CD8-positive, alpha-beta memory T cell (primary cell): Measurements from ENCODE around the gene ZNF169. TPM values are rescaled to one million over a fixed set of nuclear protein-coding genes. Genes with fewer than 3 reads are reported as not detected.
A peak's percentile ranks its signal among the peaks of the same experiment; 100 is the strongest.
"Not testable (repeated sequence)": the region's sequence is repeated elsewhere in the genome, so short reads cannot be mapped to it uniquely, and the experiment has no call there.

Experiments used
- CTCF ChIA-PET: fragments of 350-600 bp; sonication (Branson Sonifier 250); formaldehyde crosslinking; loops from one replicate; lab custom pipeline; 2021; ENCODE audit warnings: antibody characterized with exemption; lab: Charles Lee
- POLR2A ChIA-PET: fragments of 350-600 bp; sonication (Branson Sonifier 250); formaldehyde crosslinking; loops from one replicate; lab custom pipeline; 2021; ENCODE audit warnings: antibody characterized with exemption; lab: Charles Lee
- DNase-seq, 5 donors: peaks; one replicate each; pipeline versions ENCODE4 v3.0.0 to v3.0.0-alpha.2; 2020 to 2022; ENCODE audit warnings: mixed read lengths in 1 of 5
- H3K27ac ChIP-seq: one replicate; pipeline ENCODE4 v1.7.0; 2013; ENCODE audit warnings: low read depth, mild to moderate bottlenecking, low read length, moderate library complexity
- H3K27me3 ChIP-seq: 2 replicates; pipeline ENCODE4 v1.7.0; 2013; ENCODE audit warnings: low read length, mild to moderate bottlenecking; ENCODE audit not compliant: insufficient read depth, poor library complexity, severe bottlenecking
- H3K36me3 ChIP-seq: 2 replicates; pipeline ENCODE4 v1.7.0; 2013; ENCODE audit warnings: mild to moderate bottlenecking, low read length, moderate library complexity; ENCODE audit not compliant: insufficient read depth
- H3K4me1 ChIP-seq: 2 replicates; pipeline ENCODE4 v1.7.0; 2013; ENCODE audit warnings: mild to moderate bottlenecking, low read length, moderate library complexity; ENCODE audit not compliant: insufficient read depth
- H3K4me3 ChIP-seq: 2 replicates; pipeline ENCODE4 v1.7.0; 2013; ENCODE audit warnings: mild to moderate bottlenecking, low read length
- H3K9me3 ChIP-seq: 2 replicates; pipeline ENCODE4 v1.7.0; 2013; ENCODE audit warnings: mild to moderate bottlenecking, low read length
- H3K27ac Mint-ChIP-seq, 8 donors: one replicate each; pipeline ENCODE4 v1.8.0; 2020 to 2021; ENCODE audit warnings: mixed read lengths in 8 of 8, mild to moderate bottlenecking in 6 of 8, inconsistent platforms in 3 of 8, moderate library complexity in 3 of 8
- H3K27me3 Mint-ChIP-seq, 2 donors: one replicate each; pipeline ENCODE4 v1.8.0; 2020 to 2021; ENCODE audit warnings: mixed read lengths in 2 of 2, mild to moderate bottlenecking in 1 of 2, moderate library complexity in 1 of 2
- H3K36me3 Mint-ChIP-seq, 3 donors: one replicate each; pipeline ENCODE4 v1.8.0; 2020 to 2021; ENCODE audit warnings: mixed read lengths in 3 of 3, inconsistent platforms in 1 of 3, mild to moderate bottlenecking in 1 of 3
- H3K4me1 Mint-ChIP-seq, 3 donors: one replicate each; pipeline ENCODE4 v1.8.0; 2020 to 2021; ENCODE audit warnings: mixed read lengths in 3 of 3, inconsistent platforms in 1 of 3, mild to moderate bottlenecking in 1 of 3
- H3K4me3 Mint-ChIP-seq, 7 donors: one replicate each; pipeline ENCODE4 v1.8.0; 2020 to 2021; ENCODE audit warnings: mixed read lengths in 7 of 7, mild to moderate bottlenecking in 6 of 7, moderate library complexity in 4 of 7, inconsistent platforms in 2 of 7
- H3K9me3 Mint-ChIP-seq, 5 donors: one replicate each; pipeline ENCODE4 v1.8.0; 2020 to 2022; ENCODE audit warnings: mixed read lengths in 5 of 5, mild to moderate bottlenecking in 3 of 5, moderate library complexity in 2 of 5, inconsistent platforms in 1 of 5
- polyA plus RNA-seq: library from polyadenylated mRNA; unstranded; fragments of 300-500 nt; fragmentation: Illumina TruSeq; gene quantifications from one replicate; pipeline ENCODE4 v1.2.3, GENCODE V29; 2021
- total RNA-seq, 2 experiments: library from RNA; stranded (reverse); gene quantifications; one replicate each; pipeline ENCODE4 v1.2.3, GENCODE V29; 2021

Gene ZNF169
- 1 to 10 TPM; 5.3 to 6.3 TPM for total RNA-seq
- polyA plus RNA-seq = 3.8 TPM

GRCh38 chr9:94259077-94259862 is at the start of gene ZNF169:
TSS of gene ZNF169 (plus strand) at chr9:94259298. CDS start at chr9:94278813, 19,515 bp downstream.
- Histone ChIP-seq H3K27me3 (no peaks in the 10 kb centered on the region), H3K4me1 (peaks cover 9% of the 10 kb centered on the region), H3K9me3 (no peaks in the 10 kb centered on the region), H3K4me3 (peak within 1 kb of the TSS; percentile 98), H3K27ac (peak within 1 kb of the TSS; percentile 70), H3K36me3 (no peaks in the 10 kb centered on the region)
- peaks cover 3 to 27% (median 4%) of the 10 kb centered on the region in 3 donors for H3K36me3 Mint-ChIP-seq
- no peaks in the 10 kb centered on the region for H3K9me3 Mint-ChIP-seq
- H3K4me1 Mint-ChIP-seq = peaks cover 40 to 57% (median 45%) of the 10 kb centered on the region in 3 donors
- H3K4me3 Mint-ChIP-seq = peak within 1 kb of the TSS; percentile 98 to 100 (median 99)
- CTCF ChIA-PET = no interaction called here
- peaks cover 4 to 11% of the 10 kb centered on the region in 2 donors for H3K27me3 Mint-ChIP-seq
- peak within 1 kb of the TSS; percentile 69 to 98 (median 96) for H3K27ac Mint-ChIP-seq
- peak; percentile 77 to 89 (median 81) for DNase-seq
- POLR2A ChIA-PET = interaction anchor here (0.8 kb wide), 1 partner anchor 45 kb away, joined by 3 read pairs; no protein-coding TSS in a partner anchor

- POLR2A ChIA-PET = no interaction called here
- peaks cover 3 to 5% (median 4%) of the 10 kb centered on the region in 3 donors for H3K4me1 Mint-ChIP-seq
Measured at GRCh38 chr9:94210616-94211603, 48.2 kb upstream of the ZNF169 start.

GRCh38 chr9:94212091-94212490 is 47.0 kb upstream of the ZNF169 start:
- Histone ChIP-seq H3K4me3 (no peak overlapping the region), H3K27me3 (peaks cover 4% of the 10 kb centered on the region), H3K27ac (no peak overlapping the region), H3K36me3 (no peaks in the 10 kb centered on the region), H3K9me3 (no peaks in the 10 kb centered on the region), H3K4me1 (no peaks in the 10 kb centered on the region)
- no peaks in the 10 kb centered on the region for H3K36me3 Mint-ChIP-seq
- H3K4me1 Mint-ChIP-seq = peaks cover 3 to 5% (median 4%) of the 10 kb centered on the region in 3 donors
- H3K27me3 Mint-ChIP-seq = peaks cover 13 to 48% of the 10 kb centered on the region in 2 donors
- ChIA-PET CTCF (interaction anchor here (1.5 to 9.3 kb wide), 5 partner anchors 46 to 198 kb away, joined by 3 to 168 read pairs (median 4); no protein-coding TSS in a partner anchor), POLR2A (no interaction called here)
- DNase-seq = no peak
- H3K9me3 Mint-ChIP-seq = no peaks in the 10 kb centered on the region
- H3K4me3 Mint-ChIP-seq = no peak overlapping the region
- no peak overlapping the region for H3K27ac Mint-ChIP-seq

More at GRCh38 chr9:94210616-94211603, 48.2 kb upstream of the ZNF169 start:
- H3K36me3 ChIP-seq = no peaks in the 10 kb centered on the region
- peaks cover 4% of the 10 kb centered on the region for H3K27me3 ChIP-seq
- Mint-ChIP-seq H3K27ac (no peak overlapping the region), H3K9me3 (no peaks in the 10 kb centered on the region), H3K27me3 (peaks cover 13 to 40% of the 10 kb centered on the region in 2 donors), H3K4me3 (no peak overlapping the region), H3K36me3 (no peaks in the 10 kb centered on the region)
- H3K4me3 ChIP-seq = no peak overlapping the region
- no peaks in the 10 kb centered on the region for H3K4me1 ChIP-seq
- H3K9me3 ChIP-seq = no peaks in the 10 kb centered on the region
- no peak overlapping the region for H3K27ac ChIP-seq
- DNase-seq = no peak
- CTCF ChIA-PET = interaction anchor here (1.6 to 9.3 kb wide), 2 partner anchors 148 to 194 kb away, joined by 3 to 168 read pairs; no protein-coding TSS in a partner anchor

DNA sequence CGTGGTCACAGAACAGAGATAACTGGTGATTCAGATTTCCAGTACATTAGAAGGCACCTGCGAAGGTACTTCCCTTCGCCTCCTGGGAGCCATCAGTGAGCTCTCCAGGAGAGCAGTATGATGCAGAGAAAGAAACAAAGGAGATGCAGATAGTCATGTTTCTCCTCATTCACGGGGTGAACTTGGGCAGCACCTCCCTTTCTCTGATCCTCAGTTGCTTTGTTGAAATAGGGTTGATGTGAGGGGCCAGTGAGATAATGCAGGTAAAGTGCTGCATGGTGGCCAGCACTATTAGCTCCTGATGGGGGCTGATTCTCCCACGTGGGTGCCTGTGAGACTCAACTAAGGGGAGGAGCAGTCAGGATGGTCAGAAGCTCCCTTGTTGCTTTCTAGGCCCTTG is 46.6 kb upstream of the ZNF169 start:
- ChIA-PET CTCF (interaction anchor here (1.0 to 9.3 kb wide), 10 partner anchors 20 to 198 kb away, joined by 3 to 168 read pairs (median 4); no protein-coding TSS in a partner anchor), POLR2A (no interaction called here)
- Histone ChIP-seq H3K27ac (no peak overlapping the region), H3K4me1 (no peaks in the 10 kb centered on the region), H3K27me3 (peaks cover 4% of the 10 kb centered on the region), H3K9me3 (no peaks in the 10 kb centered on the region), H3K36me3 (no peaks in the 10 kb centered on the region), H3K4me3 (no peak overlapping the region)
- Mint-ChIP-seq H3K27me3 (peaks cover 12 to 47% of the 10 kb centered on the region in 2 donors), H3K4me3 (no peak overlapping the region), H3K4me1 (peaks cover 3 to 5% (median 4%) of the 10 kb centered on the region in 3 donors), H3K9me3 (no peaks in the 10 kb centered on the region), H3K36me3 (no peaks in the 10 kb centered on the region), H3K27ac (no peak overlapping the region)
- DNase-seq = no peak

DNA sequence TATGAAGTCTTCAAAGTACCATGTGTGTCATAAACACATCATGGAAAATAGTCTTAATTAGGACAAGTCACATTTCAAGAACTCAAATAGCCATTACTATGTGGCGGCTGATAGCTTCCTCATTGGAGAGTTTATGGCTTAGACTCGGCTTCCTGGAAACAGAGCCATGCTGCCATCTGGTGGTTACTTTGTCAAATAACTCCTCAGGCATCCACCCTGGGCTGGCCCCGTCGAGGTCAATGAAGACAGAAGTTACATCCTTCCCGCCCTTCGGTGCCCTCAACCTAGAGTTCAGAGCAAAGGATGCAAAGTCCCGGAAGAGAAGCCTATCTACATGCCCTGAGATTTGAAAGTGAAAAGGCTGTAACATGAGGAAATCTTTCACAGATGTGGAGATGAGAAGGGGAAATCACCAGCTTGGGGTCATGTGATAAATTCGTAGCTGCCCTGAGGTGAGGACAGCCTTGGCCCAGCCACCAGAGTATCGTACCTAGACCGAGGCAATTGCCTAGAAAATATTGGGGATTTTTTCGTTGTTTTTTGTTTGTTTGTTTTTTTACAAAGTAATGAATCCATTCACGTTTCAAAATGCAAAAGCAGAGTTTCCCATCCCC is 45.5 kb upstream of the ZNF169 start:
- Histone ChIP-seq H3K4me3 (no peak overlapping the region), H3K36me3 (no peaks in the 10 kb centered on the region), H3K4me1 (no peaks in the 10 kb centered on the region), H3K27me3 (peaks cover 4% of the 10 kb centered on the region), H3K27ac (no peak overlapping the region), H3K9me3 (no peaks in the 10 kb centered on the region)
- Mint-ChIP-seq H3K4me3 (no peak overlapping the region), H3K27me3 (peaks cover 13 to 51% of the 10 kb centered on the region in 2 donors), H3K4me1 (peaks cover 3 to 5% (median 4%) of the 10 kb centered on the region in 3 donors), H3K9me3 (no peaks in the 10 kb centered on the region), H3K36me3 (no peaks in the 10 kb centered on the region), H3K27ac (no peak overlapping the region)
- DNase-seq = peak; percentile 44 to 79 (median 63)
- ChIA-PET CTCF (interaction anchor here (1.0 to 9.3 kb wide), 18 partner anchors 9 to 200 kb away, joined by 3 to 168 read pairs (median 4); no protein-coding TSS in a partner anchor), POLR2A (interaction anchor here (0.6 kb wide), 1 partner anchor 92 kb away, joined by 3 read pairs; no protein-coding TSS in a partner anchor)

GRCh38 chr9:94222870-94223269 is 36.2 kb upstream of the ZNF169 start:
- no peaks in the 10 kb centered on the region for H3K9me3 ChIP-seq
- no peak for DNase-seq
- H3K4me1 Mint-ChIP-seq = no peaks in the 10 kb centered on the region
- H3K36me3 Mint-ChIP-seq = no peaks in the 10 kb centered on the region
- CTCF ChIA-PET = no interaction called here
- no peak overlapping the region for H3K4me3 ChIP-seq
- no peaks in the 10 kb centered on the region for H3K4me1 ChIP-seq
- H3K27ac ChIP-seq = no peak overlapping the region
- no peak overlapping the region for H3K27ac Mint-ChIP-seq
- peaks cover 4 to 47% of the 10 kb centered on the region in 2 donors for H3K27me3 Mint-ChIP-seq
- H3K36me3 ChIP-seq = no peaks in the 10 kb centered on the region
- H3K4me3 Mint-ChIP-seq = no peak overlapping the region
- H3K27me3 ChIP-seq = no peaks in the 10 kb centered on the region
- H3K9me3 Mint-ChIP-seq = peaks cover 0 to 9% (median 4%) of the 10 kb centered on the region in 5 donors
- POLR2A ChIA-PET = no interaction called here

- H3K27ac Mint-ChIP-seq, DNase-seq, H3K36me3 ChIP-seq, H3K27ac ChIP-seq, H3K4me1 ChIP-seq, H3K4me1 Mint-ChIP-seq, H3K4me3 ChIP-seq, POLR2A ChIA-PET, H3K9me3 ChIP-seq, H3K36me3 Mint-ChIP-seq, H3K4me3 Mint-ChIP-seq, H3K27me3 ChIP-seq: not testable (repeated sequence)
- peaks cover 0 to 16% (median 9%) of the 10 kb centered on the region in 5 donors for H3K9me3 Mint-ChIP-seq
- H3K27me3 Mint-ChIP-seq = peaks cover 6 to 51% of the 10 kb centered on the region in 2 donors
- CTCF ChIA-PET = interaction anchor here (2.1 kb wide), 1 partner anchor 11 kb away, joined by 6 read pairs; no protein-coding TSS in a partner anchor
Measured at GRCh38 chr9:94225413-94225812, 33.7 kb upstream of the ZNF169 start.
